IMR-90 (cell line): ENCODE data around the gene SMARCA2. TPM values are rescaled to one million over a fixed set of nuclear protein-coding genes. Genes with fewer than 3 reads are reported as not detected.

Experiments
- ATAC-seq: fragments of 200-7000 bp; cut with Tn5 transposase; 2 replicates; pipeline ENCODE4 v1.9.1; 2020; ENCODE audit warnings: low read depth, mild to moderate bottlenecking, moderate library complexity
- BruUV-seq: library from RNA; stranded (reverse); fragments of 400-500 nt; replicated peaks from 2 replicates; lab custom pipeline; 2021; lab: Mats Ljungman, UMichigan
- CTCF ChIA-PET: fragments of 300-600 bp; formaldehyde crosslinking; extraction: SDS; loops from one replicate; lab custom pipeline; 2021; ENCODE audit warnings: antibody characterized with exemption; lab: Yijun Ruan, JAX
- POLR2A ChIA-PET: fragments of 300-600 bp; sonication (Branson Sonifier 250); formaldehyde crosslinking; loops from one replicate; lab custom pipeline; 2022; ENCODE audit warnings: antibody characterized with exemption; ENCODE audit not compliant: unreplicated experiment; lab: Charles Lee
- DNase-seq: peaks from one replicate; pipeline ENCODE4 v3.0.0; 2013
- H2AFZ ChIP-seq: replicated peaks from 2 replicates; pipeline ENCODE3; 2013; ENCODE audit warnings: low read length, mild to moderate bottlenecking; ENCODE audit not compliant: poor library complexity
- H2AK5ac ChIP-seq: 2 replicates; pipeline ENCODE4 v1.6.1; 2013; ENCODE audit warnings: low read depth, low read length, inconsistent platforms
- H2AK9ac ChIP-seq: replicated peaks from 2 replicates; pipeline ENCODE3; 2013; ENCODE audit warnings: mild to moderate bottlenecking, low read depth, low read length, moderate library complexity; ENCODE audit not compliant: poor library complexity
- H2BK120ac ChIP-seq: 2 replicates; pipeline ENCODE4 v1.6.1; 2013; ENCODE audit warnings: low read depth, low read length, inconsistent platforms
- H2BK15ac ChIP-seq: 3 replicates; pipeline ENCODE4 v1.6.1; 2013; ENCODE audit warnings: low read depth, low read length, inconsistent platforms
- H2BK20ac ChIP-seq: 2 replicates; pipeline ENCODE4 v1.6.1; 2013; ENCODE audit warnings: low read depth, mild to moderate bottlenecking, inconsistent platforms, low read length, moderate library complexity
- H2BK5ac ChIP-seq: 2 replicates; pipeline ENCODE4 v1.6.1; 2013; ENCODE audit warnings: mild to moderate bottlenecking, low read depth, low read length, inconsistent platforms; ENCODE audit not compliant: poor library complexity, severe bottlenecking
- H3K14ac ChIP-seq: replicated peaks from 2 replicates; pipeline ENCODE4 v1.6.1; 2013; ENCODE audit warnings: low read depth, low read length, inconsistent platforms
- H3K18ac ChIP-seq: 2 replicates; pipeline ENCODE4 v1.6.1; 2013; ENCODE audit warnings: low read depth, low read length, control low read depth
- H3K23ac ChIP-seq: 2 replicates; pipeline ENCODE4 v1.6.1; 2013; ENCODE audit warnings: low read depth, low read length, inconsistent platforms
- H3K27ac ChIP-seq: 2 replicates; pipeline ENCODE4 v1.5.1; 2013; ENCODE audit warnings: mild to moderate bottlenecking, control low read depth, low read length; ENCODE audit not compliant: insufficient read depth
- H3K27me3 ChIP-seq: 2 replicates; pipeline ENCODE4 v1.6.1; 2013; ENCODE audit warnings: low read length; ENCODE audit not compliant: control insufficient read depth, insufficient read depth
- H3K36me3 ChIP-seq: 2 replicates; pipeline ENCODE4 v1.6.1; 2013; ENCODE audit warnings: low read length, mixed read lengths; ENCODE audit not compliant: control insufficient read depth, insufficient read depth
- H3K4ac ChIP-seq: 2 replicates; pipeline ENCODE4 v1.6.1; 2013; ENCODE audit warnings: low read depth, low read length, inconsistent platforms
- H3K4me1 ChIP-seq: 2 replicates; pipeline ENCODE4 v1.6.1; 2013; ENCODE audit warnings: low read length, mixed read lengths; ENCODE audit not compliant: control insufficient read depth, insufficient read depth
- H3K4me2 ChIP-seq: 2 replicates; pipeline ENCODE4 v1.6.1; 2013; ENCODE audit warnings: low read depth, mild to moderate bottlenecking, control low read depth, low read length, moderate library complexity
- H3K4me3 ChIP-seq: 2 replicates; pipeline ENCODE4 v1.5.1; 2013; ENCODE audit warnings: low read depth, mild to moderate bottlenecking, control low read depth, low read length, moderate library complexity; ENCODE audit not compliant: insufficient read depth
- H3K56ac ChIP-seq: 2 replicates; pipeline ENCODE4 v1.6.1; 2013; ENCODE audit warnings: low read length, inconsistent platforms; ENCODE audit not compliant: insufficient read depth; ENCODE audit errors: extremely low read depth
- H3K79me1 ChIP-seq, 2 experiments: 2 replicates each; pipeline ENCODE4 v1.6.1; 2013; ENCODE audit warnings: low read length in 2 of 2, inconsistent platforms in 1 of 2, low read depth in 1 of 2
- H3K9ac ChIP-seq: 2 replicates; pipeline ENCODE4 v1.6.1; 2013; ENCODE audit warnings: low read depth, low read length, control low read depth
- H3K9me1 ChIP-seq: 2 replicates; pipeline ENCODE4 v1.6.1; 2013; ENCODE audit warnings: low read length, inconsistent platforms; ENCODE audit not compliant: insufficient read depth
- H3K9me3 ChIP-seq: 2 replicates; pipeline ENCODE4 v1.6.1; 2013; ENCODE audit warnings: low read length; ENCODE audit not compliant: control insufficient read depth, insufficient read depth
- H4K20me1 ChIP-seq: 2 replicates; pipeline ENCODE4 v1.6.1; 2013; ENCODE audit warnings: low read length, inconsistent platforms; ENCODE audit not compliant: insufficient read depth
- H4K5ac ChIP-seq: 2 replicates; pipeline ENCODE4 v1.6.1; 2013; ENCODE audit warnings: mild to moderate bottlenecking, low read depth, low read length, control low read depth
- H4K8ac ChIP-seq, 2 experiments: 2 replicates each; pipeline ENCODE4 v1.6.1; 2013; ENCODE audit warnings: low read depth in 2 of 2, low read length in 2 of 2, control low read depth in 1 of 2, inconsistent platforms in 1 of 2
- H4K91ac ChIP-seq: 2 replicates; pipeline ENCODE4 v1.6.1; 2013; ENCODE audit warnings: low read depth, low read length, inconsistent platforms; ENCODE audit not compliant: insufficient read depth
- BHLHE40 ChIP-seq: fragments of 150-350 bp; IDR thresholded peaks from 2 replicates; pipeline ENCODE4 v1.6.1; 2016; ENCODE audit warnings: mild to moderate bottlenecking, low read depth, low read length
- CEBPB ChIP-seq: IDR thresholded peaks from 2 replicates; pipeline ENCODE4 v1.6.1; 2012; ENCODE audit warnings: low read depth, low read length, improper control_type of control experiment
- CHD1 ChIP-seq: IDR thresholded peaks from 2 replicates; pipeline ENCODE4 v1.6.1; 2012; ENCODE audit warnings: low read depth, low read length, improper control_type of control experiment
- FOS ChIP-seq: fragments of 150-350 bp; IDR thresholded peaks from 2 replicates; pipeline ENCODE4 v1.6.1; 2016; ENCODE audit warnings: low read depth, low read length
- MAFK ChIP-seq: IDR thresholded peaks from 2 replicates; pipeline ENCODE4 v1.6.1; 2012; ENCODE audit warnings: low read depth, low read length, improper control_type of control experiment
- MAZ ChIP-seq: IDR thresholded peaks from 2 replicates; pipeline ENCODE4 v1.6.1; 2012; ENCODE audit warnings: low read depth, mild to moderate bottlenecking, low read length, improper control_type of control experiment, moderate library complexity, borderline replicate concordance
- MXI1 ChIP-seq: IDR thresholded peaks from 2 replicates; pipeline ENCODE4 v1.6.1; 2012; ENCODE audit warnings: low read depth, mild to moderate bottlenecking, low read length, moderate library complexity, borderline replicate concordance
- NFE2L2 ChIP-seq: fragments of 150-350 bp; IDR thresholded peaks from 2 replicates; pipeline ENCODE4 v1.6.1; 2016; ENCODE audit warnings: low read depth, mild to moderate bottlenecking, low read length
- POLR2A ChIP-seq: IDR thresholded peaks from 2 replicates; pipeline ENCODE4 v1.6.1; 2012; ENCODE audit warnings: mild to moderate bottlenecking, low read depth, low read length
- RAD21 ChIP-seq: IDR thresholded peaks from 2 replicates; pipeline ENCODE4 v1.6.1; 2012; ENCODE audit warnings: low read length, improper control_type of control experiment
- RCOR1 ChIP-seq: IDR thresholded peaks from 2 replicates; pipeline ENCODE4 v1.6.1; 2012; ENCODE audit warnings: mild to moderate bottlenecking, low read length, improper control_type of control experiment; ENCODE audit not compliant: insufficient replicate concordance
- RFX5 ChIP-seq: IDR thresholded peaks from 2 replicates; pipeline ENCODE4 v1.8.0; 2012; ENCODE audit warnings: low read depth, mild to moderate bottlenecking, low read length, moderate library complexity
- SMC3 ChIP-seq: fragments of 150-350 bp; IDR thresholded peaks from 2 replicates; pipeline ENCODE4 v1.6.1; 2016; ENCODE audit warnings: low read depth, mild to moderate bottlenecking, antibody characterized with exemption, low read length, moderate library complexity
- WGBS, 2 experiments: methylation state at CpG; one replicate each; pipeline versions ENCODE4 v1.1.5 to v1.1.7; 2013; ENCODE audit warnings: missing lambda C conversion rate in 2 of 2; ENCODE audit not compliant: insufficient read length in 1 of 2; ENCODE audit errors: extremely low coverage in 2 of 2; 5-methylcytosine and 5-hydroxymethylcytosine counted together
- dilution Hi-C: fragments of 300-500 bp; cut with HindIII; formaldehyde crosslinking; loops from one replicate; pipeline ENCODE4 v1.14.3; 2018; ENCODE audit warnings: low sequenced_read_pairs; ENCODE audit not compliant: unreplicated experiment
- in situ Hi-C: fragments of 300-500 bp; cut with MboI; formaldehyde crosslinking; loops from 3 replicates; pipeline ENCODE4 v1.14.3; 2019; ENCODE audit warnings: low sequenced_read_pairs, inconsistent platforms, mixed read lengths
- intact Hi-C: fragments of 100-400 bp; cut with micrococcal nuclease; formaldehyde crosslinking; loops from 2 replicates; pipeline ENCODE4 v1.10.0; 2022
- polyA plus RNA-seq, 3 experiments: library from polyadenylated mRNA; depleted of rRNA; stranded (reverse); fragments of >200 nt; gene quantifications; 2 replicates each; pipeline ENCODE4 v1.2.3, GENCODE V29; 2012; ENCODE audit warnings: low replicate concordance in 1 of 3
- total RNA-seq: library from RNA; depleted of rRNA; stranded (reverse); fragments of >200 nt; gene quantifications from 2 replicates; pipeline ENCODE4 v1.2.3, GENCODE V29; 2012
- TF ChIP-seq, protein P1 (sequence below): fragments of 150-350 bp; IDR thresholded peaks from 2 replicates; pipeline ENCODE4 v1.6.1; 2017; ENCODE audit warnings: mild to moderate bottlenecking, antibody characterized with exemption, low read length, low read depth
- TF ChIP-seq, protein P2 (sequence below): fragments of 150-350 bp; IDR thresholded peaks from 2 replicates; pipeline ENCODE4 v1.6.1; 2016; ENCODE audit warnings: low read depth, mild to moderate bottlenecking, low read length, moderate library complexity, borderline replicate concordance
- TF ChIP-seq, protein P3 (sequence below): conservative IDR thresholded peaks from 2 replicates; pipeline ENCODE4 v1.5.1; 2012; ENCODE audit warnings: mild to moderate bottlenecking, low read depth, low read length, improper control_type of control experiment

The SMARCA2 gene
- total and polyA plus RNA-seq, 2 of the 4 experiments (the other 2 are of a cell fraction) = 25.3 to 26.7 TPM

DNA sequence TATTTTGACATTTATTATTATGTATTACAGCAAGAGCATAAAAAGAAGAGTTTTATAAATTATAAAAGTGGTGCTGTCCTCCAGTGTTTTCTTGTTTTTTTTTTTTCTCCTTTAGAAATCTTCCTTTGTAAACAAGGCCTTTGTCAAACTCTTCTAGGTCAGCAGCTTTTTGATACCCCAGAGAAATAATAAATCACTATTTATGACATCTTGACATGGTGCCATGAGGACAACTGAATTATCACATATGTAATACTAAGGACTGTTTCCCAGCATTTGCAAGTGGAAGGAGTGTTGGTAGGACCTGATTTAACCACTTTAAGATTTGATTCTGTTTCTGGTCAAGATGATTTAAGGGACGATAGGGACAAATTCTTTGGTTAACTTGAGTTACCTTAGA lies 4.6 kb downstream of the SMARCA2 start:
- Histone ChIP-seq H4K91ac (no peak overlapping the region), H3K9me1 (no peaks in the 10 kb centered on the region), H3K9ac (no peak overlapping the region), H3K56ac (no peak overlapping the region), H3K14ac (no peak overlapping the region), H3K27me3 (no peaks in the 10 kb centered on the region), H4K20me1 (peaks cover 9% of the 10 kb centered on the region), H3K4me1 (peaks cover 5% of the 10 kb centered on the region), H2BK5ac (no peak overlapping the region), H3K36me3 (no peaks in the 10 kb centered on the region), H2AK5ac (no peak overlapping the region), H3K27ac (no peak overlapping the region), H3K4me2 (no peak overlapping the region), H2AK9ac (no peak overlapping the region), H2BK120ac (no peak overlapping the region), H3K18ac (no peak overlapping the region), H3K79me1 (peaks cover 32 to 46% of the 10 kb centered on the region in 2 experiments), H3K23ac (no peak overlapping the region), H3K4ac (no peak overlapping the region), H2BK15ac (no peak overlapping the region), H2AFZ (no peak overlapping the region), H2BK20ac (no peak overlapping the region), H3K4me3 (no peak overlapping the region), H4K5ac (no peak overlapping the region), H4K8ac (no peak overlapping the region), H3K9me3 (no peaks in the 10 kb centered on the region)
- ChIA-PET POLR2A (no interaction called here), CTCF (no interaction called here)
- no CpG with 5 or more reads among the region's 1 CpG for WGBS, 2 experiments
- no peak for DNase-seq
- no peak for TF ChIP-seq MXI1
- no peak for TF ChIP-seq FOS
- TF ChIP-seq, protein P1, sequence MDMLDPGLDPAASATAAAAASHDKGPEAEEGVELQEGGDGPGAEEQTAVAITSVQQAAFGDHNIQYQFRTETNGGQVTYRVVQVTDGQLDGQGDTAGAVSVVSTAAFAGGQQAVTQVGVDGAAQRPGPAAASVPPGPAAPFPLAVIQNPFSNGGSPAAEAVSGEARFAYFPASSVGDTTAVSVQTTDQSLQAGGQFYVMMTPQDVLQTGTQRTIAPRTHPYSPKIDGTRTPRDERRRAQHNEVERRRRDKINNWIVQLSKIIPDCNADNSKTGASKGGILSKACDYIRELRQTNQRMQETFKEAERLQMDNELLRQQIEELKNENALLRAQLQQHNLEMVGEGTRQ = no peak
- TF ChIP-seq NFE2L2 = no peak
- TF ChIP-seq, protein P2, sequence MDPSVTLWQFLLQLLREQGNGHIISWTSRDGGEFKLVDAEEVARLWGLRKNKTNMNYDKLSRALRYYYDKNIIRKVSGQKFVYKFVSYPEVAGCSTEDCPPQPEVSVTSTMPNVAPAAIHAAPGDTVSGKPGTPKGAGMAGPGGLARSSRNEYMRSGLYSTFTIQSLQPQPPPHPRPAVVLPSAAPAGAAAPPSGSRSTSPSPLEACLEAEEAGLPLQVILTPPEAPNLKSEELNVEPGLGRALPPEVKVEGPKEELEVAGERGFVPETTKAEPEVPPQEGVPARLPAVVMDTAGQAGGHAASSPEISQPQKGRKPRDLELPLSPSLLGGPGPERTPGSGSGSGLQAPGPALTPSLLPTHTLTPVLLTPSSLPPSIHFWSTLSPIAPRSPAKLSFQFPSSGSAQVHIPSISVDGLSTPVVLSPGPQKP = no peak
- no peak for TF ChIP-seq CEBPB
- TF ChIP-seq POLR2A = no peak
- no peak for TF ChIP-seq MAZ
- no peak for TF ChIP-seq CHD1
- TF ChIP-seq SMC3 = no peak
- TF ChIP-seq RFX5 = no peak
- TF ChIP-seq MAFK = no peak
- TF ChIP-seq, protein P3, sequence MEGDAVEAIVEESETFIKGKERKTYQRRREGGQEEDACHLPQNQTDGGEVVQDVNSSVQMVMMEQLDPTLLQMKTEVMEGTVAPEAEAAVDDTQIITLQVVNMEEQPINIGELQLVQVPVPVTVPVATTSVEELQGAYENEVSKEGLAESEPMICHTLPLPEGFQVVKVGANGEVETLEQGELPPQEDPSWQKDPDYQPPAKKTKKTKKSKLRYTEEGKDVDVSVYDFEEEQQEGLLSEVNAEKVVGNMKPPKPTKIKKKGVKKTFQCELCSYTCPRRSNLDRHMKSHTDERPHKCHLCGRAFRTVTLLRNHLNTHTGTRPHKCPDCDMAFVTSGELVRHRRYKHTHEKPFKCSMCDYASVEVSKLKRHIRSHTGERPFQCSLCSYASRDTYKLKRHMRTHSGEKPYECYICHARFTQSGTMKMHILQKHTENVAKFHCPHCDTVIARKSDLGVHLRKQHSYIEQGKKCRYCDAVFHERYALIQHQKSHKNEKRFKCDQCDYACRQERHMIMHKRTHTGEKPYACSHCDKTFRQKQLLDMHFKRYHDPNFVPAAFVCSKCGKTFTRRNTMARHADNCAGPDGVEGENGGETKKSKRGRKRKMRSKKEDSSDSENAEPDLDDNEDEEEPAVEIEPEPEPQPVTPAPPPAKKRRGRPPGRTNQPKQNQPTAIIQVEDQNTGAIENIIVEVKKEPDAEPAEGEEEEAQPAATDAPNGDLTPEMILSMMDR = no peak
- no peak for TF ChIP-seq RAD21
- TF ChIP-seq BHLHE40 = no peak
- TF ChIP-seq RCOR1 = no peak
- BruUV-seq = no TSS peak
- intact Hi-C loops = loop anchor here (5.0 to 10.0 kb wide), 6 partner anchors 68 to 823 kb away; partner anchors contain the start of genes PUM3 and VLDLR
- dilution Hi-C loops = loop anchor here (25.0 kb wide), 1 partner anchor 93 kb away; no protein-coding TSS in a partner anchor
- no peak for ATAC-seq
- in situ Hi-C loops = no loop called here
